SK-N-DZ (cell line): ENCODE results near the gene SPAG8.

ENCODE experiments used
- DNase-seq: peaks from one replicate; pipeline ENCODE4 v3.0.0-alpha.2; 2015; ENCODE audit warnings: low spot score
- small RNA-seq, 2 experiments: library from RNA; depleted of rRNA; stranded (forward); fragments of <200 nt; gene quantifications; one replicate each; pipeline ENCODE3, GENCODE V24; 2014

Gene SPAG8

DNA sequence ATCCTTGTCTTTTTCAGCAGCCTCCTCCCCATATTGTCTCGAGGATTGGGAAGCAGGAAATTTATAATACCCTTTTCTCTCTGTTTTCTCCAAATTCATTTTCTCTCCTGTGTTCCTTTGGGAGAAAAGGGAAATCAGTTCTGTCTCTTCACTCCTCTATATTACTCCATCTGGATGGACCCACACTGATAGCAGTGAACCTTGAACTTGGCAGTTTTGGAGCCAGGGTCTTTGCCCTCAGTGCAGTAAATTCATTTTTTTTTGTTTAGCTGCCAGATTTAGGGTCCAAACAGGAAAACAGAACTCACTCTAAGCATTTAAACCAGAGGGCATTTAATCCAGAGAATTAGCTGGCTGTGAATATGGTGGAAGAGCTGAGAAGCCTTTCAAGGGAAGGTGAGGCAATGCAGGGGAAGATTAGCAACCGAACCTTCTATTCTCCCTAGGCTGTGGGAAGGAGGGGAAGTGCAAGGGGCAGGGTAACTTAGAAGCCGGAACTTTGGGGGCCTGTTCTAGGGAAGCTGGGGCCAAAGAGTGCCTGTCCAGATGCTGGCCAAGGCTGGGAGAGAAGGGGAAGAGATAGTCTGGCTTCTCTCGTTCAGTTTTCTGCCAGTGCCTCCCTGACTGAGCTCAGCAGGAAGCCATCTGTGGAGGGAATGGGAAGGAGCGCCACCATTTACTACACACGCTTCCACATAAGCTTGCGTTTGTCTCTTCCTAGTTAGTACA lies 37.0 kb downstream of the SPAG8 start:
- DNase-seq, result no peak

GRCh38 chr9:35771943-35772342 lies 40.1 kb downstream of the SPAG8 start:
- no peak for DNase-seq

DNA sequence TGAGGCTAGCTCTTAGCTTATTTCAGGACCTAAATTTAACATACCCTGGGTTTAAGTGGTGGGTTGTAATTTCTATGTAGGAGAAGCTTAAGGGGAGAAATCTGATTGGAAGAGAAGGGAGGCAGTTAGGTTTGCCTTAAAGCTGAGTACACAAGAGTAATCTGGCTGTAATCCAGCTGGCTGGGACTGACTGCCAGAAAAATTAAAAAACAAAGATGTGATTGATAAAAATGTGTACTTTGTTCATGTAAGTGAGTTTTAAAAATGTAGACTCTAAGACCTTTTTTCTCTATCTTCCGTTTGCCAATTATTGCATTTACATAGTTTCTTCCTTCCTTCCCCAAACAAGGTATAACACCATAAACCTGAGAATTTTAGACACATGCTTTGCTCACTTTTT lies 40.5 kb downstream of the SPAG8 start:
- no peak for DNase-seq

DNA sequence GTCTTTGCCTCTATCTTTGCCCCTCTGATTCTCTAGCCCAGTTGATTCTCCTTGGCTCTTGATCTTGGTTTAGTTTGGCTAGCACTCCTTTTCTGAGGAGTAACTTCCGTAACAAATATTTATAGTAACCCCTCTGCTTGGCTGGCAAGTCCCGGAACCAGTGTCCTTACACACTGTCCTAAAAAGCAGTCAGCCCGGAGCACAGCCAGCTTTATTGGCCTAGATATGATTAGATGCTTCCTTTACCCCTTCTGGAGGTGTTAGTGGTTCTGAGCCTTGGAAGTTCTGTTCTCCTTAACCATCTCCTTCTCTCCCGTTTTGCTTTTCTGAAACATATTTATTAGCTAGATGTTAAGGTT lies 41.0 kb downstream of the SPAG8 start:
- no peak for DNase-seq

GRCh38 chr9:35769763-35770162 lies 42.3 kb downstream of the SPAG8 start:
- no peak for DNase-seq

DNA sequence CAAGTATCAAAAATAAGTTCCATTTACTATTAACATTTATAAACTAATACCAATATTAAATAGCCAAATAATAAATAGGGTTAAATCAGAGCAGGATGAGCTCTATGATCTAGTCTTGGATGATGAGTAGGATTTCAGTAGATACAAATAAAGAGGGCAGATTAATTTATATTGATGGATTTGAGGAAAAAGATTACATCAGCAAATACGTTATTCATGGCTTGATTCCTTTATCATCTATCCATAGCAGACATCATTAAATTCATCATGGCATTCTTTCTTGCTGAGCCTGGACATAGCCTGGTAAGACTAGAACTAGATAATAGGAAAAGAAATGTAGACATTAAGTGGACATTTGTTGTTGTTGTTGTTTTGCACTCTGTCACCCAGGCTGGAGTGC lies 44.6 kb downstream of the SPAG8 start:
- no peak for DNase-seq

GRCh38 chr9:35766997-35767396 lies 45.1 kb downstream of the SPAG8 start:
- no peak for DNase-seq

- DNase-seq, result no peak
Measured at GRCh38 chr9:35763803-35764202, 48.3 kb downstream of the SPAG8 start.

DNA sequence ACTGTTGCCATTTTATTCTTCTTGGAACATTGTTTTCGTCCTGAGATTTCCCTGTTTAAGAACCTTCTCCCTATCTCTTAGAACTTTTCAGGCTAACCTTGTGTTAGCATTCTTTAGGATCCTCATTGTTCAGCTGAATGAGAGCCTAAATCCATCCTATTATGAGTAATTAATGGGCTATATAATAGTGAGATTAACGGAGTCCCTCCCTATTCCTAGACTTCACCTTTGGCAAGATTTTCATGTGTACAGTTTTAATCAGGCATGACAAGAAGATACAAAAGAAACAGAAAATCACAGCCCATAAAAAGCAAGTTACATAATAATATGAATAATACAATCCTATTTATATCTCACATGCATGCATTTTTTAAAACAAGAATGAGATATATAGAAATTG lies 48.9 kb downstream of the SPAG8 start:
- DNase-seq, result no peak

DNA sequence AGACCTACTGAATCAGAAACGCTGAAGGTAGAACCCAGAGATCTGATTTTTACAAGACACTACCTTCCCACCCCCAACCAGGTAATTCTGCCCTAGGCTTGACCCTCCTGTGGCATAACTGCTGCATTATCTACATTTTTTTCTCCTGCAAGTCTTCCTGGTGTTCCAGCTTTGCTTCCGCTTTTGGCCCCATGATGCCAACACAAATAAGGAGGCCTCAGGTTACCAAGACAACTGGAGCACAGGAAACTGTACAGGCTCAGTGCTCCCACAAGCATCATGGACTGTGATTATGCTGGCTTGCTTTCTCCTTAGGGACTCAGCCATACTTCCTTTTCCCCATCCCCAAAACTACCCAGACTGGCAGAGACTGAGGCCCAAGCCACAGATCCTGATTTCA lies 51.4 kb downstream of the SPAG8 start:
- DNase-seq, result no peak

DNA sequence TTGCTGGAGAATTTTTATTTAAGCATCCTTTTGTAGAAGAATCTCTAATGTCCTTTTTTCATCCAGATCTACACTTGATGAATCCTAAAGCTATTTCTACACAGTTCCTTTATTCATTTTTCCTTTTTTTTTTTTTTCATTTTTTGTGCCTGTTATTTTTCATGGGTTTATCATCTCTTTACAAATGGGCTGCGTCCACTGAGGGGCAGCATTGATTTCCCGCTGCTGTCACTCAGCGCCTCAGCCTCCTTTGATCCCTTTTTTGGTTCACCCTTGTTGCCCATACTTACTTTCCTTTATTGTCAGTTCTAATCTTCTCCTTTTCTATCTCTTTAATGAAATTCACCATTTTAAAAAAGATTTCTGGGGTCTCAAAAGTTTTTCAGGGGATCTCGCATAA lies 52.3 kb downstream of the SPAG8 start:
- no peak for DNase-seq

Small RNAs within 50 kb of the gene (small RNA-seq; reads per million reads assigned to genes)
- 0.05 to 0.31 reads per million in 2 experiments for gene HINT2
